Parathyroid adenoma (tissue), 2 donors: ENCODE results near the gene MDK.

Experiments
- H2AFZ ChIP-seq: fragments of 300-600 bp; sonication (generic); one replicate; pipeline ENCODE4 v1.7.0; 2017; ENCODE audit warnings: antibody characterized with exemption, mild to moderate bottlenecking
- H3K27ac ChIP-seq: fragments of 300-600 bp; sonication (generic); one replicate; pipeline ENCODE4 v1.7.0; 2017
- H3K27me3 ChIP-seq: fragments of 300-600 bp; sonication (generic); one replicate; pipeline ENCODE4 v1.7.0; 2017; ENCODE audit warnings: low read length; ENCODE audit not compliant: control insufficient read depth, insufficient read depth
- H3K36me3 ChIP-seq: fragments of 300-600 bp; sonication (generic); one replicate; pipeline ENCODE4 v1.7.0; 2017; ENCODE audit warnings: low read length; ENCODE audit not compliant: control insufficient read depth, insufficient read depth
- H3K4me1 ChIP-seq: fragments of 300-600 bp; sonication (generic); one replicate; pipeline ENCODE4 v1.7.0; 2017; ENCODE audit warnings: control low read depth
- H3K4me2 ChIP-seq: fragments of 300-600 bp; sonication (generic); one replicate; pipeline ENCODE4 v1.7.0; 2017; ENCODE audit warnings: low read length
- H3K4me3 ChIP-seq: fragments of 300-600 bp; sonication (generic); one replicate; pipeline ENCODE4 v1.7.0; 2017; ENCODE audit warnings: low read depth, low read length
- H3K79me2 ChIP-seq: fragments of 300-600 bp; sonication (generic); one replicate; pipeline ENCODE4 v1.7.0; 2017; ENCODE audit warnings: control low read depth
- H3K9ac ChIP-seq: fragments of 300-600 bp; sonication (generic); one replicate; pipeline ENCODE4 v1.7.0; 2017; ENCODE audit warnings: mild to moderate bottlenecking
- H3K9me3 ChIP-seq: fragments of 300-600 bp; sonication (generic); one replicate; pipeline ENCODE4 v1.7.0; 2017; ENCODE audit warnings: low read length; ENCODE audit not compliant: control insufficient read depth
- TF ChIP-seq, protein P1 (sequence below): fragments of 300-600 bp; sonication (generic); IDR thresholded peaks from one replicate; pipeline ENCODE4 v1.7.0; 2017; ENCODE audit warnings: antibody characterized with exemption, mild to moderate bottlenecking
- donor health status: primary hyperparathyroidism.

The MDK gene

DNA sequence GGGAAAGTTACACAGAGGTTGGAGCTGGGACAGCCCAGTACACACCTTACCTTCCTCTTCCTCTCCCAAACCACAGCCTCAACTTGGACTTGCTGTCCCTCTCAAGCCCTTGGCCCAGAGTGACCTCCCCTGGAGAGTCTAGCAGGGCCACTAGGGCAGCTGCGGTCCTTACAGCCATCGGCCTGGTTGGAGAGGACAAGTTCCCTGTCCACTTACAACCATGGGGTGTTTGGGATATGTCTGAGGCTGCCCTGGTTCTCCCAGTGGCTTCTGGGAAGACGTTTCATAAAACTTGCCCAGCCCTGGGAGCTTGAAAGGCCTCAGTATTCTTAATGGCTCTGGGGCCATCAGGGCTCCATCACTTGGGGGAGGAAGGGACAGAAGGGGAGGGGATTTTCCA, 47.3 kb upstream of the MDK start:
- H2AFZ ChIP-seq: no peak overlapping the region
- H3K79me2 ChIP-seq: no peaks in the 10 kb centered on the region
- H3K4me2 ChIP-seq: no peak overlapping the region
- peaks cover 7% of the 10 kb centered on the region for H3K4me1 ChIP-seq
- no peak overlapping the region for H3K9ac ChIP-seq
- TF ChIP-seq, protein P1, sequence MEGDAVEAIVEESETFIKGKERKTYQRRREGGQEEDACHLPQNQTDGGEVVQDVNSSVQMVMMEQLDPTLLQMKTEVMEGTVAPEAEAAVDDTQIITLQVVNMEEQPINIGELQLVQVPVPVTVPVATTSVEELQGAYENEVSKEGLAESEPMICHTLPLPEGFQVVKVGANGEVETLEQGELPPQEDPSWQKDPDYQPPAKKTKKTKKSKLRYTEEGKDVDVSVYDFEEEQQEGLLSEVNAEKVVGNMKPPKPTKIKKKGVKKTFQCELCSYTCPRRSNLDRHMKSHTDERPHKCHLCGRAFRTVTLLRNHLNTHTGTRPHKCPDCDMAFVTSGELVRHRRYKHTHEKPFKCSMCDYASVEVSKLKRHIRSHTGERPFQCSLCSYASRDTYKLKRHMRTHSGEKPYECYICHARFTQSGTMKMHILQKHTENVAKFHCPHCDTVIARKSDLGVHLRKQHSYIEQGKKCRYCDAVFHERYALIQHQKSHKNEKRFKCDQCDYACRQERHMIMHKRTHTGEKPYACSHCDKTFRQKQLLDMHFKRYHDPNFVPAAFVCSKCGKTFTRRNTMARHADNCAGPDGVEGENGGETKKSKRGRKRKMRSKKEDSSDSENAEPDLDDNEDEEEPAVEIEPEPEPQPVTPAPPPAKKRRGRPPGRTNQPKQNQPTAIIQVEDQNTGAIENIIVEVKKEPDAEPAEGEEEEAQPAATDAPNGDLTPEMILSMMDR: no peak
- H3K9me3 ChIP-seq: no peaks in the 10 kb centered on the region
- no peak overlapping the region for H3K27ac ChIP-seq
- no peak overlapping the region for H3K4me3 ChIP-seq
- no peaks in the 10 kb centered on the region for H3K27me3 ChIP-seq
- H3K36me3 ChIP-seq: no peaks in the 10 kb centered on the region

DNA sequence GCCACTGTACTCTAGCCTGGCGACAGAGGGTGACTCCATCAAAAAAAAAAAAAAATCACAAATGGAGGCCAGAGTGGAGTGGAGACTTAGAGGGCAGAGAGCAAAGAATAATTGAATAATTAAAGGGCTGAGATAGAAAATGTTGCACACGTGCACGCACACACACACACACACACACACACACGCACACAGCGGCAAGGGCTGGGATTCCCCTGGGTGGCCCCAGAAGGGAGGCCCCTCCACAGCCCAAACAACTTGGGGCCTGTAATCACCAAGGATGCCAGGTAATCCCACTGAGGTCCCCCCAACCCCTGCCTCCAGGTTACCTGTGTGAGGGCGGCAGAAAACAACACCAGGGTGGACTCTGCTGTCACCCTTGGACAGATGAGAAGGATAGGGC, 46.2 kb upstream of the MDK start:
- Histone ChIP-seq H3K9me3 (no peaks in the 10 kb centered on the region), H3K4me3 (no peak overlapping the region), H3K4me1 (peaks cover 13% of the 10 kb centered on the region), H3K4me2 (no peak overlapping the region), H3K36me3 (no peaks in the 10 kb centered on the region), H3K9ac (no peak overlapping the region), H2AFZ (no peak overlapping the region), H3K79me2 (no peaks in the 10 kb centered on the region), H3K27me3 (no peaks in the 10 kb centered on the region), H3K27ac (no peak overlapping the region)
- TF ChIP-seq, protein P1: no peak

DNA sequence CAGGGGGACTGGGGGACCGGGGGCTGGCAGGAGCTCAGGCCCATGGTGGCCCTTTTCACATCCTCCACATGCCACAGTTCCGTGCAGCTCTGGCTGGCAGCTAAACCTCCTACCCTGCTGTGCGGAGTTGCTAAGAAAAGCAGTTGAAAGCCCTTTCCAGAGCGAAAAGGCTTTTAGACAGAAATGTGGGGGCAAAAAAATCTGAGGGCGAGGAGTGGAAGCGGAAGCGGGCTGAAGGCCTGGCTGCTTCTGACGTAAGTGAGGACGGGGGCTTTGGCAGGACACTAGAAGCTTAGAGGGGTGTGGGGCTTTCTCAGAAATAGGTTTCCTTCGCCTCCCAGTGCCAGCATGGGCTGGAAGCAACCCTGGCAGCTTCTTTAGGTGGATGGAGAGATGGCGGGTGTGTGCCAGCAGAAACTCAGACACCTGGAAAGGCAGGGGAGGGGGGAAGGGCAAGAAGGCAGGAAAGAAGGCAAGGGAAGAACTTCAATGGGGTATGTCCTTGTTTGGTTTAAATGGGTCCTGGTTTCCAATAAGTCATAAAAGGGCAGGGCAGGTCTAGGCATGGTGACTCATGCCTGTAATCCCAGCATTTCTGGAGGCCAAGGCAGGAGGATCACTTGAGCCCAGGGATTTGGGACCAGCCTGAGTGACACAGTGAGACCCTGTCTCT, 45.4 kb upstream of the MDK start:
- no peak overlapping the region for H3K27ac ChIP-seq

DNA sequence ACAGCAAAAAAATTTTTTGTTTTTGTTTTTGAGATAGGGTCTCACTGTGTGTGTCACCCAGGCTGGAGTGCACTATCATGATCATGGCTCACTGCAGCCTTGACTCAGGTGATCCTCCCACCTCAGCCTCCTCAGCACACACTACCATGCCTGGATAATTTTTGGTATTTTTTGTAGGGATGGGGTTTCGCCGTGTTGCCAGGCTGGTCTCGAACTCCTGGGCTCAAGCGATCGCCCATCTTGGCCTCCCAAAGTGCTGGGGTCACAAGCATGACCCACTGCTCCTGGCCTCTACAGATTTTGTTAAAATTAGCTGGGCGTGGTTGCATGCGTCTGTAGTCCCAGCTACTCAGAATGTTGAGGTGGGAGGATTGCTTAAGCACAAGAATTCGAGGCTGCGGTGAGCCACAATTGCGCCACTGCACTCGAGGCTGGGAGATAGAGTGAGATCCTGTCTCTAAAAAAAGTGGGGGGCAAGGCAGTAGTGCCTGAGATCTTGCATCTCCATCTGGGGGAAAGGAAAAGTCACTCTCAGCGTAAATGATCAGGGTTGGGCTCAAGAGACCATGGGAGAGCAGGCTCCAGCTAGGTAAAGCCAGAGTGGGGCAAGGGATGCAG, 44.8 kb upstream of the MDK start:
- H3K4me1 ChIP-seq: peaks cover 13% of the 10 kb centered on the region
- H3K36me3 ChIP-seq: no peaks in the 10 kb centered on the region
- H3K4me3 ChIP-seq: no peak overlapping the region
- TF ChIP-seq, protein P1: no peak
- no peak overlapping the region for H3K9ac ChIP-seq
- H3K4me2 ChIP-seq: no peak overlapping the region
- no peak overlapping the region for H3K27ac ChIP-seq
- no peaks in the 10 kb centered on the region for H3K9me3 ChIP-seq
- no peak overlapping the region for H2AFZ ChIP-seq
- H3K79me2 ChIP-seq: no peaks in the 10 kb centered on the region
- H3K27me3 ChIP-seq: no peaks in the 10 kb centered on the region

More for the DNA sequence above, 45.4 kb upstream of the MDK start:
- no peak overlapping the region for H3K4me2 ChIP-seq
- no peak overlapping the region for H3K9ac ChIP-seq
- H3K4me3 ChIP-seq: no peak overlapping the region
- H3K79me2 ChIP-seq: no peaks in the 10 kb centered on the region
- no peaks in the 10 kb centered on the region for H3K36me3 ChIP-seq
- no peak overlapping the region for H2AFZ ChIP-seq
- H3K9me3 ChIP-seq: no peaks in the 10 kb centered on the region
- H3K27me3 ChIP-seq: no peaks in the 10 kb centered on the region
- TF ChIP-seq, protein P1: no peak
- peaks cover 13% of the 10 kb centered on the region for H3K4me1 ChIP-seq
